GM23248 (cell line): Measurements from ENCODE around the gene SLC4A2. TPM values are rescaled to one million over a fixed set of nuclear protein-coding genes. Genes with fewer than 3 reads are reported as not detected.
"Not testable (repeated sequence)": the region's sequence is repeated elsewhere in the genome, so short reads cannot be mapped to it uniquely, and the experiment has no call there.

ENCODE experiments used
- DNase-seq: peaks from one replicate; pipeline ENCODE4 v3.0.0-alpha.2; 2015
- H2AFZ ChIP-seq: fragments of 200-600 bp; sonication (generic); 2 replicates; pipeline ENCODE4 v1.6.1; 2016; ENCODE audit warnings: antibody characterized with exemption
- H3F3A ChIP-seq: fragments of 200-600 bp; sonication (generic); 2 replicates; pipeline ENCODE4 v1.6.1; 2016; ENCODE audit warnings: mild to moderate bottlenecking, antibody characterized with exemption, mixed run types; ENCODE audit not compliant: insufficient read depth
- H3K27ac ChIP-seq: fragments of 200-600 bp; sonication (generic); 2 replicates; pipeline ENCODE4 v1.5.1; 2016; ENCODE audit warnings: mild to moderate bottlenecking
- H3K27me3 ChIP-seq: fragments of 200-600 bp; sonication (generic); replicated peaks from 2 replicates; pipeline ENCODE4 v1.6.1; 2016; ENCODE audit warnings: mild to moderate bottlenecking; ENCODE audit not compliant: insufficient read depth
- H3K36me3 ChIP-seq: fragments of 200-600 bp; sonication (generic); 2 replicates; pipeline ENCODE4 v1.6.1; 2016; ENCODE audit warnings: low read depth, mild to moderate bottlenecking
- H3K4me1 ChIP-seq: fragments of 200-600 bp; sonication (generic); 2 replicates; pipeline ENCODE4 v1.6.1; 2016; ENCODE audit warnings: mild to moderate bottlenecking; ENCODE audit not compliant: insufficient read depth
- H3K4me2 ChIP-seq: fragments of 200-600 bp; sonication (generic); one replicate; pipeline ENCODE4 v1.6.1; 2016; ENCODE audit warnings: mild to moderate bottlenecking; ENCODE audit not compliant: unreplicated experiment
- H3K4me3 ChIP-seq: fragments of 200-600 bp; sonication (generic); 2 replicates; pipeline ENCODE4 v1.5.1; 2016; ENCODE audit warnings: mild to moderate bottlenecking
- H3K79me2 ChIP-seq: fragments of 200-600 bp; sonication (generic); 2 replicates; pipeline ENCODE4 v1.6.1; 2016; ENCODE audit warnings: mild to moderate bottlenecking; ENCODE audit not compliant: insufficient read depth
- H3K9ac ChIP-seq: fragments of 200-600 bp; sonication (generic); 2 replicates; pipeline ENCODE4 v1.6.1; 2016; ENCODE audit warnings: mild to moderate bottlenecking
- H3K9me2 ChIP-seq: fragments of 200-600 bp; sonication (generic); 2 replicates; pipeline ENCODE4 v1.6.1; 2016; ENCODE audit warnings: mixed run types, mild to moderate bottlenecking, moderate library complexity; ENCODE audit not compliant: insufficient read depth
- H3K9me3 ChIP-seq: fragments of 200-600 bp; sonication (generic); one replicate; pipeline ENCODE4 v1.6.1; 2017; ENCODE audit warnings: low read depth
- H4K20me1 ChIP-seq: fragments of 200-600 bp; sonication (generic); 2 replicates; pipeline ENCODE4 v1.6.0; 2016; ENCODE audit not compliant: insufficient read depth
- EZH2 ChIP-seq: fragments of 200-600 bp; sonication (generic); IDR thresholded peaks from 2 replicates; pipeline ENCODE4 v1.6.1; 2018; ENCODE audit warnings: antibody characterized with exemption, mild to moderate bottlenecking; ENCODE audit not compliant: insufficient read depth, poor library complexity, severe bottlenecking
- EZH2phosphoT487 ChIP-seq: fragments of 200-600 bp; sonication (generic); IDR thresholded peaks from 2 replicates; pipeline ENCODE4 v1.6.1; 2018; ENCODE audit warnings: antibody characterized with exemption, moderate library complexity, mild to moderate bottlenecking, low read depth; ENCODE audit not compliant: insufficient read depth
- WGBS, 2 experiments: methylation state at CpG; one replicate each; pipeline ENCODE4 v1.1.6; 2015 to 2017; ENCODE audit warnings: low lambda C conversion rate in 2 of 2, low coverage in 1 of 2; ENCODE audit errors: missing lambda C conversion rate in 2 of 2; 5-methylcytosine and 5-hydroxymethylcytosine counted together
- in situ Hi-C: fragments of 300-500 bp; cut with MboI; formaldehyde crosslinking; loops from 2 replicates; pipeline ENCODE4 v1.15.0; 2020
- polyA plus RNA-seq: library from polyadenylated mRNA; unstranded; fragments of >200 nt; fragmentation: Nextera tagmentation; extraction: Ambion mirVana; gene quantifications from 2 replicates; pipeline ENCODE4 v1.2.1, GENCODE V29; 2016
- total RNA-seq: library from RNA; depleted of rRNA; stranded (reverse); fragments of >200 nt; shearing (Covaris generic); gene quantifications from 2 replicates; pipeline ENCODE4 v1.2.3, GENCODE V29; 2014

Gene SLC4A2
- total and polyA plus RNA-seq, 2 experiments from 2014 or later: 59.4 to 94.6 TPM

GRCh38 chr7:151023232-151023631 lies 36.2 kb upstream of the SLC4A2 start:
- 64 to 69% methylated on average over 10 of the region's 10 CpGs for WGBS, 2 experiments
- H3K4me1 ChIP-seq: 0 out of 2 replicates have a peak, but pooled peaks cover 3% of the 10 kb centered on the region
- no peaks in the 10 kb centered on the region for H3F3A ChIP-seq
- H3K79me2 ChIP-seq: no peaks in the 10 kb centered on the region
- H3K4me3 ChIP-seq: no peak overlapping the region
- H3K9me2 ChIP-seq: no peaks in the 10 kb centered on the region
- no peaks in the 10 kb centered on the region for H3K9me3 ChIP-seq
- no peaks in the 10 kb centered on the region for H4K20me1 ChIP-seq
- no peak for DNase-seq
- H3K36me3 ChIP-seq: no peaks in the 10 kb centered on the region
- in situ Hi-C loops: no loop called here
- H3K27ac ChIP-seq: no peak overlapping the region
- no peak overlapping the region for H3K4me2 ChIP-seq
- peaks cover 19% of the 10 kb centered on the region for H3K27me3 ChIP-seq
- no peak overlapping the region for H2AFZ ChIP-seq
- no peak overlapping the region for H3K9ac ChIP-seq
- no peak for TF ChIP-seq EZH2phosphoT487
- no peak for TF ChIP-seq EZH2

DNA sequence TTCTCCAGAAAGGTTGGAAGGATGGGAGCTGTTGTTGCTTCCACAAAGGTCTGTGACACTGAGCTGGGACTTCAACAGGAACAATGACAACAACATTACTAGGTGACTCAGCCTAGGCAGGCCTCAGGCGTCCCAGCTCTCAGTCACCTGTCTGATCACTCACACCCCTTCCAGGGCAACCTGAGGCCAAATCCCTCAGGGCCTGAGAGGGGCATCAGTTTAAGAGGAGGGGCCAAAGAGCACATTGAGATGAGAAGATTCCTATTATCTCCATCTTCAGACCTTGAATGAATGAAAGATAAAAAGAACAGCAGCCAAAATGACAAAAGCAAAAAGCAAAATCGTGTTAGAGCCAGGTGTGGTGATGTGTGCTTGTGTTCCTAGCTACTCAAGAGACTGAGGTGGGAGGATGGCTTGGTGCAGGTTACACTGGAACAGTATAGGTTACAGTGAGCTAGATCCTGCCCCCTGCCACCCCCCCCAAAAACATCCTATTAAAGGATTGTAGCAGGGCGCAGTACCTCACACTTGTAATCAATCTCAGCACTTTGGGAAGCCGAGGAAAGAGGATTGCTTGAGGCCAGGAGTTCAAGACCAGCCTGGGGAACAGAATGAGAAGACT lies 34.8 kb upstream of the SLC4A2 start, which contains the start of gene ATG9B:
TSS of gene ATG9B (minus strand) at position 60 of the 622 bp plus-strand sequence. CDS start 71 bp downstream, outside the sequence.
- TF ChIP-seq EZH2 (no peak), EZH2phosphoT487 (no peak)
- no peak for DNase-seq
- no peaks in the 10 kb centered on the region for H3K36me3 ChIP-seq
- in situ Hi-C loops: no loop called here
- no peaks in the 10 kb centered on the region for H3F3A ChIP-seq
- H3K9ac ChIP-seq: no peak within 1 kb of the TSS
- H3K9me3 ChIP-seq: no peaks in the 10 kb centered on the region
- no peak within 1 kb of the TSS for H3K4me3 ChIP-seq
- no peak within 1 kb of the TSS for H3K27ac ChIP-seq
- WGBS, 2 experiments: 30 to 40% methylated on average over 4 of the region's 4 CpGs
- no peak within 1 kb of the TSS for H3K4me2 ChIP-seq
- peaks cover 9% of the 10 kb centered on the region; the same call in 1 of the 2 replicates for H3K4me1 ChIP-seq
- H3K27me3 ChIP-seq: peaks cover 14% of the 10 kb centered on the region
- H4K20me1 ChIP-seq: no peaks in the 10 kb centered on the region
- H3K9me2 ChIP-seq: no peaks in the 10 kb centered on the region
- H3K79me2 ChIP-seq: peaks cover 8% of the 10 kb centered on the region
- H2AFZ ChIP-seq: no peak within 1 kb of the TSS

GRCh38 chr7:151025924-151026671 lies 33.3 kb upstream of the SLC4A2 start:
- Histone ChIP-seq H3K4me3 (no peak overlapping the region), H3K4me1 (peaks cover 10% of the 10 kb centered on the region; the same call in 1 of the 2 replicates), H2AFZ (no peak overlapping the region), H3K9me3 (no peaks in the 10 kb centered on the region), H3K79me2 (peaks cover 18% of the 10 kb centered on the region), H4K20me1 (no peaks in the 10 kb centered on the region), H3K27me3 (no peaks in the 10 kb centered on the region), H3K9me2 (no peaks in the 10 kb centered on the region), H3K27ac (no peak overlapping the region), H3K36me3 (no peaks in the 10 kb centered on the region), H3K9ac (no peak overlapping the region), H3F3A (no peaks in the 10 kb centered on the region), H3K4me2 (no peak overlapping the region)
- in situ Hi-C loops: no loop called here
- TF ChIP-seq EZH2phosphoT487 (no peak), EZH2 (no peak)
- peak; percentile 56 for DNase-seq
- 61% methylated on average over 4 of the region's 4 CpGs for WGBS, 2 experiments

GRCh38 chr7:151026771-151027727 lies 32.3 kb upstream of the SLC4A2 start:
- in situ Hi-C loops, H4K20me1 ChIP-seq, H3F3A ChIP-seq, H3K4me2 ChIP-seq, H3K9me2 ChIP-seq, H3K9me3 ChIP-seq, H3K27ac ChIP-seq, H3K4me3 ChIP-seq, H3K36me3 ChIP-seq, DNase-seq, H3K27me3 ChIP-seq: not testable (repeated sequence)
- Histone ChIP-seq H3K4me1 (peaks cover 10% of the 10 kb centered on the region; the same call in 1 of the 2 replicates), H3K79me2 (peaks cover 19% of the 10 kb centered on the region), H2AFZ (peak overlapping the region; percentile 90), H3K9ac (peak overlapping the region; percentile 92)
- 39 to 41% methylated on average over 19 of the region's 19 CpGs for WGBS, 2 experiments

DNA sequence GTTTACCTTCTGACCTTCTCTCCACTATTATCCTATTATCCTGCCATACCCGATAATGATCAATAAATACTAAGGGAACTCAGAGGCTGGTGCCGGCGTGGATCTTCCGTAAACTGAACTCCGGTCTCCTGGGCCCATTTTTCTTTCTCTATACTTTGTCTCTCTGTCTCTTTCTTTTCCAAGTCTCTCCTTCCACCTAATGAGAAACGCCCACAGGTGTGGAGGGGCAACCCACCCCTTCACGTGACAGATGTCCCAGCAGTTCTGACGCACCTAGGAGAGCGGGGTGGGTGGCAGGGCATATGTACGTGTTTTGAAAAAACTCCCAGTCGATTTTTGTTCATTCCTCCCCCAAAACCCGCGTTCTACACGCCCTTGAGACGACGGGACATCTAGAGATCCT lies 31.7 kb upstream of the SLC4A2 start:
- H4K20me1 ChIP-seq: not testable (repeated sequence)
- Histone ChIP-seq H3K27ac (peak overlapping the region; percentile 46), H3K4me1 (peaks cover 10% of the 10 kb centered on the region; the same call in 1 of the 2 replicates)

More for the DNA sequence above, 31.7 kb upstream of the SLC4A2 start:
- DNase-seq, H3K27me3 ChIP-seq, H3K36me3 ChIP-seq, H3F3A ChIP-seq, in situ Hi-C loops, H3K9me2 ChIP-seq, H3K9me3 ChIP-seq: not testable (repeated sequence)
- WGBS, 2 experiments: 15 to 16% methylated on average over 16 of the region's 16 CpGs
- H3K9ac ChIP-seq: peak overlapping the region; percentile 92
- peak overlapping the region; percentile 88 for H3K4me3 ChIP-seq
- H3K4me2 ChIP-seq: peak overlapping the region; percentile 88
- H2AFZ ChIP-seq: peak overlapping the region; percentile 90
- H3K79me2 ChIP-seq: peaks cover 26% of the 10 kb centered on the region
